ENCODE results near the gene ETFB.
A peak's percentile ranks its signal among the peaks of the same experiment; 100 is the strongest.

Gene ETFB

GRCh38 chr19:51341066-51341465, 25.1 kb downstream of the ETFB start:
- Mint-ChIP-seq H3K4me1 (peaks cover 15% of the 10 kb centered on the region), H3K9me3 (no peaks in the 10 kb centered on the region), H3K27me3 (ENCODE audit: low read depth) (peaks cover 17% of the 10 kb centered on the region), H3K4me3 (peak overlapping the region; percentile 77 to 84 (median 81)), H3K27ac (no peak overlapping the region), H3K36me3 (ENCODE audit: low read depth) (peaks cover 8% of the 10 kb centered on the region)
- no peak for TF ChIP-seq CTCF (IDR thresholded peaks at IDR 0.05; ENCODE audit: unreplicated experiment in 3 of 3)

GRCh38 chr19:51339687-51340656, 26.2 kb downstream of the ETFB start:
- peak overlapping the region; percentile 81 to 96 (median 96) for H3K27ac Mint-ChIP-seq
- H3K27me3 Mint-ChIP-seq (ENCODE audit: low read depth), result peaks cover 17% of the 10 kb centered on the region
- TF ChIP-seq CTCF (IDR thresholded peaks at IDR 0.05; ENCODE audit: unreplicated experiment in 3 of 3), result peak; percentile 13 to 27 (median 13)

GRCh38 chr19:51339313-51339686, 26.9 kb downstream of the ETFB start:
- H3K27me3 Mint-ChIP-seq (ENCODE audit: low read depth), result peaks cover 17% of the 10 kb centered on the region
- no peak for TF ChIP-seq CTCF (IDR thresholded peaks at IDR 0.05; ENCODE audit: unreplicated experiment in 3 of 3)
- H3K27ac Mint-ChIP-seq, result peak overlapping the region; percentile 81 to 96 (median 96)

More at GRCh38 chr19:51339687-51340656, 26.2 kb downstream of the ETFB start:
- H3K4me1 Mint-ChIP-seq, result peaks cover 15% of the 10 kb centered on the region
- peak overlapping the region; percentile 90 to 97 (median 95) for H3K4me3 Mint-ChIP-seq
- peaks cover 8% of the 10 kb centered on the region for H3K36me3 Mint-ChIP-seq (ENCODE audit: low read depth)
- no peaks in the 10 kb centered on the region for H3K9me3 Mint-ChIP-seq

GRCh38 chr19:51338563-51339312, 27.4 kb downstream of the ETFB start:
- peaks cover 15% of the 10 kb centered on the region for H3K4me1 Mint-ChIP-seq

More at GRCh38 chr19:51339313-51339686, 26.9 kb downstream of the ETFB start:
- H3K36me3 Mint-ChIP-seq (ENCODE audit: low read depth), result peaks cover 11% of the 10 kb centered on the region
- H3K4me1 Mint-ChIP-seq, result peaks cover 15% of the 10 kb centered on the region
- H3K4me3 Mint-ChIP-seq, result peak overlapping the region; percentile 90 to 97 (median 95)
- no peaks in the 10 kb centered on the region for H3K9me3 Mint-ChIP-seq

More at GRCh38 chr19:51338563-51339312, 27.4 kb downstream of the ETFB start:
- peak overlapping the region; percentile 90 to 97 (median 95) for H3K4me3 Mint-ChIP-seq
- no peaks in the 10 kb centered on the region for H3K9me3 Mint-ChIP-seq
- peaks cover 20% of the 10 kb centered on the region for H3K27me3 Mint-ChIP-seq (ENCODE audit: low read depth)
- H3K27ac Mint-ChIP-seq, result peak overlapping the region; percentile 81 to 96 (median 96)
- peak; percentile 91 to 94 (median 93) for TF ChIP-seq CTCF (IDR thresholded peaks at IDR 0.05; ENCODE audit: unreplicated experiment in 3 of 3)
- peaks cover 15% of the 10 kb centered on the region for H3K36me3 Mint-ChIP-seq (ENCODE audit: low read depth)
